NT2/D1 (cell line): ENCODE measurements around the gene TNFSF11.

Experiments used
- DNase-seq: peaks from one replicate; pipeline ENCODE4 v3.0.0-alpha.2; 2011; ENCODE audit warnings: low read depth, low spot score
- H3K27me3 ChIP-seq: 2 replicates; pipeline ENCODE4 v1.6.0; 2011; ENCODE audit warnings: mild to moderate bottlenecking; ENCODE audit not compliant: insufficient read length, insufficient read depth
- H3K36me3 ChIP-seq: 2 replicates; pipeline ENCODE4 v1.6.1; 2011; ENCODE audit warnings: mild to moderate bottlenecking, low read length, mixed read lengths; ENCODE audit not compliant: insufficient read depth, insufficient read length
- H3K4me1 ChIP-seq: 2 replicates; pipeline ENCODE4 v1.5.1; 2011; ENCODE audit not compliant: insufficient read depth, insufficient read length
- H3K4me3 ChIP-seq: 2 replicates; pipeline ENCODE4 v1.5.1; 2011; ENCODE audit warnings: low read depth; ENCODE audit not compliant: insufficient read length
- H3K9ac ChIP-seq: 2 replicates; pipeline ENCODE4 v1.6.0; 2011; ENCODE audit warnings: low read depth; ENCODE audit not compliant: insufficient read length
- H3K9me3 ChIP-seq: 2 replicates; pipeline ENCODE4 v1.5.1; 2011; ENCODE audit warnings: mild to moderate bottlenecking, low read length; ENCODE audit not compliant: insufficient read depth
- SUZ12 ChIP-seq: IDR thresholded peaks from 2 replicates; pipeline ENCODE4 v1.6.1; 2011; ENCODE audit not compliant: insufficient read length, insufficient read depth; ENCODE audit errors: extremely low read depth
- YY1 ChIP-seq: IDR thresholded peaks from 2 replicates; pipeline ENCODE4 v1.6.1; 2011; ENCODE audit not compliant: insufficient read length, insufficient read depth
- ZNF274 ChIP-seq: IDR thresholded peaks from 2 replicates; pipeline ENCODE4 v1.6.1; 2011; ENCODE audit warnings: mild to moderate bottlenecking, low read depth, low read length

TNFSF11 gene

GRCh38 chr13:42574011-42574410, at the start of gene TNFSF11:
TNFSF11 (plus strand) TSS chr13:42574152; CDS start chr13:42574304, 152 bp downstream.
- TF ChIP-seq YY1 (no peak), SUZ12 (no peak), ZNF274 (no peak)
- H3K4me1 ChIP-seq = no peaks in the 10 kb centered on the region
- peaks cover 17% of the 10 kb centered on the region; the same call in 1 of the 2 replicates for H3K9me3 ChIP-seq
- H3K27me3 ChIP-seq = peaks cover 38% of the 10 kb centered on the region
- peak within 1 kb of the TSS; percentile 64 for H3K9ac ChIP-seq
- H3K4me3 ChIP-seq = peak within 1 kb of the TSS; percentile 66
- DNase-seq = peak; percentile 25
- H3K36me3 ChIP-seq = no peaks in the 10 kb centered on the region

- TF ChIP-seq YY1 = no peak
- no peak for TF ChIP-seq SUZ12
- TF ChIP-seq ZNF274 = no peak
- no peaks in the 10 kb centered on the region for H3K9me3 ChIP-seq
These were observed 49.4 kb upstream of the TNFSF11 start for GRCh38 chr13:42524487-42525034.

GRCh38 chr13:42525035-42525504, 48.9 kb upstream of the TNFSF11 start:
- H3K4me1 ChIP-seq = no peaks in the 10 kb centered on the region
- H3K27me3 ChIP-seq = no peaks in the 10 kb centered on the region
- no peak overlapping the region for H3K9ac ChIP-seq
- no peak for DNase-seq
- H3K4me3 ChIP-seq = no peak overlapping the region
- no peaks in the 10 kb centered on the region for H3K9me3 ChIP-seq
- TF ChIP-seq YY1 = no peak
- no peak for TF ChIP-seq ZNF274
- TF ChIP-seq SUZ12 = no peak
- no peaks in the 10 kb centered on the region for H3K36me3 ChIP-seq

More at GRCh38 chr13:42524487-42525034, 49.4 kb upstream of the TNFSF11 start:
- Histone ChIP-seq H3K4me1 (no peaks in the 10 kb centered on the region), H3K4me3 (no peak overlapping the region), H3K36me3 (no peaks in the 10 kb centered on the region), H3K9ac (no peak overlapping the region), H3K27me3 (no peaks in the 10 kb centered on the region)
- no peak for DNase-seq

- Histone ChIP-seq H3K36me3 (no peaks in the 10 kb centered on the region), H3K9me3 (no peaks in the 10 kb centered on the region), H3K4me3 (no peak overlapping the region), H3K9ac (no peak overlapping the region), H3K4me1 (no peaks in the 10 kb centered on the region), H3K27me3 (no peaks in the 10 kb centered on the region)
- DNase-seq = no peak
- no peak for TF ChIP-seq ZNF274
- TF ChIP-seq YY1 = no peak
- TF ChIP-seq SUZ12 = no peak
These were observed 47.7 kb upstream of the TNFSF11 start for GRCh38 chr13:42526276-42526675.

- no peak overlapping the region for H3K4me3 ChIP-seq
- H3K27me3 ChIP-seq = no peaks in the 10 kb centered on the region
- TF ChIP-seq SUZ12 (no peak), YY1 (no peak), ZNF274 (no peak)
- H3K36me3 ChIP-seq = no peaks in the 10 kb centered on the region
- DNase-seq = no peak
- H3K9me3 ChIP-seq = no peaks in the 10 kb centered on the region
- H3K9ac ChIP-seq = no peak overlapping the region
- H3K4me1 ChIP-seq = no peaks in the 10 kb centered on the region
These were observed 47.1 kb upstream of the TNFSF11 start for GRCh38 chr13:42526804-42527203.

- H3K4me3 ChIP-seq = no peak overlapping the region
- H3K9ac ChIP-seq = no peak overlapping the region
- H3K4me1 ChIP-seq = no peaks in the 10 kb centered on the region
- H3K36me3 ChIP-seq = no peaks in the 10 kb centered on the region
- no peaks in the 10 kb centered on the region for H3K9me3 ChIP-seq
- H3K27me3 ChIP-seq = no peaks in the 10 kb centered on the region
- DNase-seq = no peak
- TF ChIP-seq YY1 = no peak
- TF ChIP-seq ZNF274 = no peak
- TF ChIP-seq SUZ12 = no peak
These were observed 41.2 kb upstream of the TNFSF11 start for GRCh38 chr13:42532561-42533335.

- Histone ChIP-seq H3K27me3 (no peaks in the 10 kb centered on the region), H3K36me3 (no peaks in the 10 kb centered on the region), H3K4me3 (no peak overlapping the region), H3K4me1 (no peaks in the 10 kb centered on the region), H3K9ac (no peak overlapping the region), H3K9me3 (no peaks in the 10 kb centered on the region)
- TF ChIP-seq ZNF274 = no peak
- no peak for TF ChIP-seq SUZ12
- no peak for TF ChIP-seq YY1
- no peak for DNase-seq
These were observed 40.7 kb upstream of the TNFSF11 start for GRCh38 chr13:42533336-42533591.
